GM21825 (cell line): Measurements from ENCODE around the gene WNT3A.
"Not testable (repeated sequence)": the region's sequence is repeated elsewhere in the genome, so short reads cannot be mapped to it uniquely, and the experiment has no call there.

Experiments used
- ATAC-seq: cut with Tn5 transposase; IDR thresholded peaks from one replicate; pipeline ENCODE4 v1.9.1; 2021; ENCODE audit warnings: mild to moderate bottlenecking, moderate library complexity; ENCODE audit not compliant: unreplicated experiment

Gene WNT3A

GRCh38 chr1:228010921-228011320, 4.1 kb downstream of the WNT3A start:
- ATAC-seq: no peak

- ATAC-seq: no peak
These were observed 5.0 kb downstream of the WNT3A start for GRCh38 chr1:228011721-228012311.

GRCh38 chr1:228012555-228012954, 5.8 kb downstream of the WNT3A start:
- no peak for ATAC-seq

GRCh38 chr1:228013131-228013934, 6.5 kb downstream of the WNT3A start:
- ATAC-seq: no peak

GRCh38 chr1:228013935-228014930, 7.4 kb downstream of the WNT3A start:
- no peak for ATAC-seq

GRCh38 chr1:228015276-228016180, 8.7 kb downstream of the WNT3A start:
- no peak for ATAC-seq

GRCh38 chr1:228016181-228016510, 9.3 kb downstream of the WNT3A start:
- no peak for ATAC-seq

DNA sequence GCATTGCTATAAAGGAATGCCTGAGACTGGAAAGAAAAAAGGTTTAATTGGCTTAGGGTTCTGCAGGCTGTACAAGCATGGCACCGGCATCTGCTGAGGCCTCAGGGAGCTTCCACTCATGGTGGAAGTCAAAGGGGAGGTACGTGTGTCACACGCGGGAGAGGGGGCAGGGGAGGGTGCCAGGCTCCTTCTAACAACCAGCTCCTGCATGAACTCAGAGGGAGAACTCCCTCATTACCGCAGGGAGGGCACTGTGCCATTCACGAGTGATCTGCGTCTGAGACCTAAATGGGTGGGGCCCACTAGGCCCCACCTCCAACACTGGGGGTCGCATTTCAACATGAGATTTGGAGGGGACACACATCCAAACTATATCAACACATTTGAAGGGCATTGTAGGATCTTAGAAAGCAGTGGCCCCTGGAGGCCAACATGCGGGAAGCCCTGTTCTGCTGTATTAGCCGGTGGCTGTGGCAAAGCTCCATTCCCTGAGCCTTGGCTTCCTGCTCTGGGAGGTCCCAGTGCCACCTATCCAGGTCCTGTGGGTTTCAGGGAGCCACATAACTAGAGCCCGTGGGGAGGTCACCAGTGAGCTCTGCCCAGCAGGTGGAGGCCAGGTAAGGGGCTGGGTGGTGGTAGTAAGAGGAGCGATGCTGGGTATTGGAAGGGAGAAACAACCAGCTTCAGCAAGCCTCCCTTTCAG, 10.0 kb downstream of the WNT3A start:
- ATAC-seq: no peak

DNA sequence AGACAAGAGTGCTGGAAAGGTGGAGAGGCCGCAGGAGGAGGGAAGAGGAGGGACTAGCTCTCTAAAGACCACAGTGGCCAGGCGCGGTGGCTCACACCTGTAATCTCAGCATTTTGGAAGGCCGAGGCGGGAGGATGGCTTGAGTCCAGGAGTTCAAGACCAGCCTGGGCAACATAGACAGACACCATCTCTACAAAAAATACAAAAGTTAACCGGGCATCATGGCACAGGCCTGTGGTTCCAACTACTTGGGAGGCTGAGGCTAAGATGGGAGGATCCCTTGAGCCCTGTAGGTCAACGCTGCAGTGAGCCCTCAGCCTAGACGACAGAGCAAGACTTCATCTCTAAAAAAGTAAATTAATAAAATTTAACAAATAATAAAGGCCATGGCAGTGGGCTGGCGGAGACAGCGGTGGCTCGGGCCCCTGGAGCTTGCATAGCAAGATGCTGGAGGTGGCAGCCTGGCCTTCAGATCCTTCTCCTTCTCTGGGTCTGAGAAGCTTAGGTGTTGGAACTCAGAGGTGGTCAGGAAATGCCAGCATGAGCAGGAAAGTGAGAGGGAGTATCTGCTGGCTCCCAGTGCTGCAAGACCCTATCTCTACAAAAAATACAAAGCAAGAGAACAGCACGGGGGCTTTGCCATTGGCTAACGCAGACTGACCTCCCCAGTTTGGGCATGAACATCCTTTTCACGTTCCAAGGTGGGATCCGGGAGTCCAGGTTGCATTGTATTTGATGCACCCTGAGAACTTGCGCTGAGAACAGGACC, 10.7 kb downstream of the WNT3A start:
- no peak for ATAC-seq

DNA sequence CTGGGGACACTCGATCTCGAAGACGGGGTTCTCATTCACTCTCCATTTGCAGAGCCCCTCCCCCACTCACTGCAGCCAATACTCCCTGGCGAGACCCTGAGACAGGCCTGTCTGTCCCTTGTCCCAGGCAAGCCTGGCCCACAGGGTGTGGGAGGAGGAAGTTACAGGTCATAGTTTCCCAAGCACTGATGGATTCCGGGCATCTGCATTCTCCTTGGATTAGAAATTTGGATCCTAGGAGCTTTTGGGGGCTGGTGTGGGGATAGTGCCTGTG, 11.3 kb downstream of the WNT3A start:
- ATAC-seq: no peak

GRCh38 chr1:228018961-228019721, 12.3 kb downstream of the WNT3A start:
- no peak for ATAC-seq

DNA sequence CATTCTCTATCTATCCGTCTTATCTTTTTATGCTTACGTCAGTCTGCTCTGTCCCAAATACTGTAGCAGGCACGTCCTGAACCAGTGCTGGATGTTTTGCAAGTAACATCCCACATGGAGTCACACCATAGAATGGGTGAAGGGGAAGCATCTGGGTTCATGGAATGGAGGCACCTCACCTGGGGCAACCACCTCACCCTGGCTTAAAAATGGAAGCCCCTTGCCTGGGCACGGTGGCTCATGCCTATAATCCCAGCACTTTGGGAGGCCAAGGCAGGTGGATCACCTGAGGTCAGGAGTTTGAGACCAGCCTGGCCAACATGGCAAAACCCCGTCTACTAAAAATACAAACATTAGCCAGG, 12.9 kb downstream of the WNT3A start:
- not testable (repeated sequence) for ATAC-seq

DNA sequence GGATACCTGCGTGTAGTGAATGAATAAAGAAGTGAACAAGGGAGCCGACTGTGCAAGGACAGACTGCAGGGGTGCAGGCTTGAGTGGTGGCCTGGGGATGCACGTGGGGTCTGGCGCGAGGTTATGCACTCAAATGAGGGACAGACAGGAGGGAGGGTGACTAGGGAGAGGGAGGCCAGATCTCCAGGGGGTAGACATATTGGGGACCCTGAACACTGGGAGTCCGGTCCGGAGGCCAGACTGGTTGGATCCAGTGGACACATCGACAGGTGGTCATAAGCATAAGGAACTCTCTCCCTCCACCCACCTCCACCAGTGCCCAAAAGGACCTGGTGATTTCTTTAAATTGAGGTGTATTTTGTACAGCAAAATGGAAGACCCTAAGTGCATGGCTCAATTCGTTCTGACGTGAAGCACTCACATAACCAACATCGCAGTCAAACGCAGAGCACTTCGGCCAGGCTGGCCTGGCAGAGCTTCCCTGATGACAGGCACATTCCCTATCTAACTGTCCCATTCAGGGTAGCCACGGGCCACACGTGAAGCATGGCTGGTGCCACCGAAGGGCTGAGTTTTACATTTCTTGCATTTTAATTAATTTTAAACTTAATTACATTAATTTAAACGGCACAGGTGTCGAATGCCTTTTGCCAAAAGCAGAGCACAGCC, 14.0 kb downstream of the WNT3A start:
- no peak for ATAC-seq

DNA sequence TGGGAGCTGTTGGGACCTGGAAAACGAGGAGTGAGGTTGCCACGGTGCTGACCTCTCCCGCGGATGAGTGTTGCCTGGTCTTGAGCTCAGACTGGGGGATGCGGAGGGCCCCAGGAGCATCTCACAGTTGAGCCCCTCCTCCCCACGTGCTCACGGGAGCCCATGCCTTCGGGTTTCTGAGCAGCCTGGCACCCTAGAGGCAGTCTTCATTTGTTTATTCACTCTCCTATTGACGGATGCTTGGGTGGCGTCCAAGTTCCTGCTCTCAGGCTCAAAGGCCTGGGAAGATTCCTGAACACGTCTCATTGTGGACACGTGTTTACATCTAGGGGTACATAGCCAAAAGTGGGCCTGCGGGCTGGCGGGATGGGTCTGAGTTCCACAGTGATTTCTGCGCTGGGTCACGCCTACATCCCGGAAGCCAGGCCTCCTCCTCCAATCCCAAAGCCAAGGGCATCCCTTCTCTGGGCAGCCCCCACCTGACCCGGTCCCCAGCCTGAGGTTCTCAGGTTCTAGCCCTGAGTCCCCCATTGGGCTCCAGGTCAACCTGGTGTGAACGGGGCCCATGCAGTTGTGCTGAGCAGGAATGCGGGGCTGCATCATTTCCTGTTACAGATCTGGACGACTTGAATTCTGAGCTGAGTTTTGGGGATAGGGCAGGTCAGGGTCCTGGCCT, 14.7 kb downstream of the WNT3A start:
- no peak for ATAC-seq

DNA sequence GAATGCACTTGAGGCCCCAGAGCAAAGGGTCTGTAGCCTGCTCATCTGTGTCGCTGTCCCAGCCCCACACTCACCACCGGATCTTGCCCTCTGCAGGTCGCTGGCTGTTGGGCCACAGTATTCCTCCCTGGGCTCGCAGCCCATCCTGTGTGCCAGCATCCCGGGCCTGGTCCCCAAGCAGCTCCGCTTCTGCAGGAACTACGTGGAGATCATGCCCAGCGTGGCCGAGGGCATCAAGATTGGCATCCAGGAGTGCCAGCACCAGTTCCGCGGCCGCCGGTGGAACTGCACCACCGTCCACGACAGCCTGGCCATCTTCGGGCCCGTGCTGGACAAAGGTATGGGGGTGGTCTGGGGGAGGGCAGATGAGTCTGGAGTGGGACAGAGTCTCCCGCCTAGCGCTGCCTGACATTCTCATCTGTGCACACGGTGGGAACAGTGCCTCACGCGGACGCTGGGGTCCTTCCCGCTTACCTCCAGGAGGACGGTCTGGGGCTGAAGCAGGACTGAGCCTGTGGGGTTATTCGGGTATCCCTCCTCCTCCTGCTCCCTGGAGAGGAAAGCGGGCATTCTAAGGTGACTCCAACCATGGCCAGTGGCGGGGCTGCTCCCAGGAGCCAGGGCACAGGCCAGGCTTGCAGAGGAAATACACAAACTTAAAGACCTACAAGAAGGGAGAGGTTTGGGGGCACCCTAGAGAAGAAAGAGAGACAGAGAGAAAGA, 15.9 kb downstream of the WNT3A start:
- ATAC-seq: no peak

GRCh38 chr1:228023294-228023639, 16.5 kb downstream of the WNT3A start:
- no peak for ATAC-seq

GRCh38 chr1:228029281-228029680, 22.5 kb downstream of the WNT3A start:
- ATAC-seq: no peak
